Pancreas (tissue), 10 donors: Measurements from ENCODE around the gene KCNQ4. TPM values are rescaled to one million over a fixed set of nuclear protein-coding genes. Genes with fewer than 3 reads are reported as not detected.
A peak's percentile ranks its signal among the peaks of the same experiment; 100 is the strongest.

Source experiments
- ATAC-seq, 4 donors: fragments of 200-7000 bp; cut with Tn5 transposase; one replicate each; pipeline versions ENCODE4 v1.8.0 to v1.9.1; 2020; ENCODE audit warnings: mild to moderate bottlenecking in 4 of 4, moderate library complexity in 4 of 4
- DNase-seq, 6 donors: peaks; one replicate each; pipeline ENCODE4 v3.0.0-alpha.2; 2020
- FAIRE-seq: peaks from 2 replicates; lab custom pipeline; 2012; peaks lifted over from hg19 to GRCh38; lab: Jason Lieb, UNC
- H3K27ac ChIP-seq, 4 donors: fragments of 200-600 bp; sonication (generic); 1 replicate in 3 of 4; 2 replicates in 1 of 4; pipeline versions ENCODE4 v1.5.0 to v1.8.0; 2020
- H3K27me3 ChIP-seq, 4 donors: fragments of 200-600 bp; one replicate each; pipeline ENCODE4 v1.8.0; 2021
- H3K36me3 ChIP-seq, 3 donors: fragments of 200-600 bp; sonication (generic) in 1 of 3; one replicate each; pipeline versions ENCODE4 v1.5.0 to v1.8.0; 2020 to 2021
- H3K4me1 ChIP-seq, 3 donors: fragments of 200-600 bp; one replicate each; pipeline ENCODE4 v1.8.0; 2021
- H3K4me3 ChIP-seq, 4 donors: fragments of 200-600 bp; sonication (generic) in 2 of 4; one replicate each; pipeline versions ENCODE4 v1.5.0 to v1.8.0; 2020 to 2021
- H3K9me3 ChIP-seq, 4 donors: fragments of 200-600 bp; one replicate each; pipeline ENCODE4 v1.8.0; 2021
- CTCF ChIP-seq, 4 donors: fragments of 200-600 bp; sonication (generic) in 3 of 4; IDR thresholded peaks; one replicate each; pipeline versions ENCODE4 v1.5.0 to v1.8.0; 2021; ENCODE audit warnings: antibody characterized with exemption in 4 of 4
- WGBS, 2 donors: extraction: QIAGEN DNeasy Blood & Tissue Kit; methylation state at CpG; one replicate each; pipeline ENCODE4 v1.1.7; 2013; 5-methylcytosine and 5-hydroxymethylcytosine counted together
- intact Hi-C, 3 donors: fragments of 100-400 bp; cut with DNase I; formaldehyde crosslinking; loops; one replicate each; pipeline versions ENCODE4 v1.11.1 to v1.14.2; 2022
- polyA plus RNA-seq, 2 donors: library from polyadenylated mRNA; stranded (reverse); fragments of 200-250 nt; gene quantifications; one replicate each; pipeline ENCODE4 v1.2.3, GENCODE V29; 2013
- total RNA-seq, 6 donors: library from RNA; stranded (reverse); fragmentation: NEBNext Ultra II Directional in 4 of 6; extraction: Animal tissue kit (Norgen Biotek cat#: 25700) in 4 of 6; gene quantifications; one replicate each; pipeline versions ENCODE4 v1.2.1 to v1.2.4, GENCODE V29; 2021 to 2023
- donor health status: healthy with polysubstance abuse.
- donor health status: DM: no; HTN: no; CAD: no; lungs with moderate emphysema.
- donor health status: DM: no; HTN: no; CAD: no.
- donor health status: control.
- donor health status: control.
- donor health status: Bipolar disorder and iron deficiency.
- donor health status: DM: yes; HTN: yes; CAD: no.
- donor health status: DM: no; HTN: no; CAD: no.
- donor health status: DM: no; HTN: no; CAD: no.
- donor health status: DM: yes; HTN: yes; CAD: no.

Gene KCNQ4
- total and polyA plus RNA-seq, 8 donors: 0.35 to 6.5 (median 1.3) TPM

- ATAC-seq (peak in 2 of 4 donors; percentile 22 to 35), DNase-seq (peak in 1 of 6 donors; percentile 7), FAIRE-seq (no peak)
- no peak for TF ChIP-seq CTCF (IDR thresholded peaks at IDR 0.05)
- no peak overlapping the region for H3K27ac ChIP-seq
- H3K4me1 ChIP-seq: no peaks in the 10 kb centered on the region
- H3K9me3 ChIP-seq: no peaks in the 10 kb centered on the region
- intact Hi-C loops: no loop called here
- no peaks in the 10 kb centered on the region for H3K36me3 ChIP-seq
- no peaks in the 10 kb centered on the region for H3K27me3 ChIP-seq
- 78 to 86% methylated on average over 13 of the region's 13 CpGs for WGBS, 2 donors
- H3K4me3 ChIP-seq: no peak overlapping the region
These were observed 6.3 kb downstream of the KCNQ4 start for GRCh38 chr1:40789661-40790430.

GRCh38 chr1:40792036-40792435 lies 8.4 kb downstream of the KCNQ4 start:
- Histone ChIP-seq H3K36me3 (no peaks in the 10 kb centered on the region), H3K4me1 (no peaks in the 10 kb centered on the region), H3K9me3 (no peaks in the 10 kb centered on the region), H3K4me3 (no peak overlapping the region), H3K27me3 (no peaks in the 10 kb centered on the region), H3K27ac (no peak overlapping the region)
- 79 to 82% methylated on average over 7 of the region's 7 CpGs for WGBS, 2 donors
- intact Hi-C loops: no loop called here
- DNase-seq (peak in 1 of 6 donors; percentile 21), ATAC-seq (no peak), FAIRE-seq (no peak)
- no peak for TF ChIP-seq CTCF (IDR thresholded peaks at IDR 0.05)

GRCh38 chr1:40793617-40794016 lies 10.0 kb downstream of the KCNQ4 start:
- no peak for FAIRE-seq
- intact Hi-C loops: no loop called here
- ATAC-seq: no peak
- no peaks in the 10 kb centered on the region for H3K36me3 ChIP-seq
- DNase-seq: peak in 1 of 6 donors; percentile 2
- H3K9me3 ChIP-seq: no peaks in the 10 kb centered on the region
- WGBS, 2 donors: 85 to 88% methylated on average over 3 of the region's 3 CpGs
- H3K27me3 ChIP-seq: no peaks in the 10 kb centered on the region
- H3K4me3 ChIP-seq: no peak overlapping the region
- no peaks in the 10 kb centered on the region for H3K4me1 ChIP-seq
- no peak overlapping the region for H3K27ac ChIP-seq
- TF ChIP-seq CTCF (IDR thresholded peaks at IDR 0.05): no peak

GRCh38 chr1:40794048-40794447 lies 10.5 kb downstream of the KCNQ4 start:
- no peak for FAIRE-seq
- H3K4me3 ChIP-seq: no peak overlapping the region
- H3K27me3 ChIP-seq: no peaks in the 10 kb centered on the region
- ATAC-seq: no peak
- intact Hi-C loops: no loop called here
- H3K27ac ChIP-seq: no peak overlapping the region
- DNase-seq: peak in 1 of 6 donors; percentile 14
- no peaks in the 10 kb centered on the region for H3K36me3 ChIP-seq
- no peak for TF ChIP-seq CTCF (IDR thresholded peaks at IDR 0.05)
- no peaks in the 10 kb centered on the region for H3K4me1 ChIP-seq
- no peaks in the 10 kb centered on the region for H3K9me3 ChIP-seq
- 85 to 95% methylated on average over 4 of the region's 4 CpGs for WGBS, 2 donors
